HCT116 (cell line): Measurements from ENCODE around the gene ING3. TPM values are rescaled to one million over a fixed set of nuclear protein-coding genes. Genes with fewer than 3 reads are reported as not detected.

ENCODE experiments used
- ATAC-seq: fragments of 200-7000 bp; cut with Tn5 transposase; 2 replicates; pipeline ENCODE4 v1.9.1; 2020; ENCODE audit warnings: mild to moderate bottlenecking, moderate library complexity
- BruUV-seq: library from RNA; stranded (reverse); fragments of 400-500 nt; replicated peaks from 2 replicates; lab custom pipeline; 2021; lab: Mats Ljungman, UMichigan
- CTCF ChIA-PET: fragments of 300-600 bp; sonication (Branson Sonifier 250); formaldehyde crosslinking; loops from one replicate; lab custom pipeline; 2021; ENCODE audit warnings: antibody characterized with exemption; lab: Charles Lee
- POLR2A ChIA-PET: fragments of 300-600, 350-600 bp; sonication (Branson Sonifier 250); formaldehyde crosslinking; loops from one replicate; lab custom pipeline; 2021; ENCODE audit warnings: antibody characterized with exemption; lab: Charles Lee
- RAD21 ChIA-PET, 2 experiments: fragments of 300-600 bp; sonication (Branson Sonifier 250); formaldehyde crosslinking; loops; one replicate each; lab custom pipeline; 2023; ENCODE audit warnings: low total read pairs in 2 of 2; ENCODE audit not compliant: uncharacterized antibody in 2 of 2, unreplicated experiment in 2 of 2, low non-redundant PET in 1 of 2; lab: Charles Lee
- DNase-seq: peaks from one replicate; pipeline ENCODE4 v3.0.0-alpha.2; 2010; ENCODE audit warnings: low read depth, low spot score
- H2AFZ ChIP-seq: fragments of 200-600 bp; shearing (Covaris generic), sonication (generic); 2 replicates; pipeline ENCODE4 v1.6.1; 2017; ENCODE audit warnings: low read depth, mixed run types, mixed read lengths, antibody characterized with exemption, low read length; ENCODE audit not compliant: poor library complexity, severe bottlenecking
- H3K27ac ChIP-seq: 2 replicates; pipeline ENCODE4 v1.5.1; 2012; ENCODE audit warnings: low read depth, low read length
- H3K27me3 ChIP-seq: fragments of 200-600 bp; sonication (generic); 2 replicates; pipeline ENCODE4 v1.6.1; 2016; ENCODE audit warnings: mixed run types, low read length, mixed read lengths; ENCODE audit not compliant: insufficient read depth
- H3K36me3 ChIP-seq, 2 experiments: fragments of 200-500 bp in 1 of 2; fragments of 200-600 bp in 1 of 2; sonication (Bioruptor generic) in 1 of 2; sonication (generic) in 1 of 2; 2 replicates each; pipeline versions ENCODE4 v1.5.1 to v1.6.1; 2014 to 2016; ENCODE audit warnings: low read length in 2 of 2, inconsistent platforms in 1 of 2, mixed read lengths in 1 of 2, mixed run types in 1 of 2; ENCODE audit not compliant: insufficient read depth in 2 of 2, control insufficient read depth in 1 of 2
- H3K4me1 ChIP-seq, 2 experiments: fragments of 200-600 bp in 1 of 2; sonication (generic) in 1 of 2; 2 replicates each; pipeline versions ENCODE4 v1.5.1 to v1.6.1; 2012 to 2017; ENCODE audit warnings: low read length in 2 of 2, inconsistent platforms in 1 of 2, mild to moderate bottlenecking in 1 of 2, mixed read lengths in 1 of 2, mixed run types in 1 of 2, moderate library complexity in 1 of 2; ENCODE audit not compliant: insufficient read depth in 2 of 2, control insufficient read depth in 1 of 2
- H3K4me2 ChIP-seq: fragments of 200-600 bp; sonication (generic); 2 replicates; pipeline ENCODE4 v1.6.1; 2017; ENCODE audit warnings: mixed run types, low read length, mixed read lengths
- H3K4me3 ChIP-seq, 2 experiments: fragments of 200-600 bp in 1 of 2; sonication (generic) in 1 of 2; replicated peaks in 1 of 2; 2 replicates each; pipeline ENCODE4 v1.5.1; 2011 to 2016; ENCODE audit warnings: low read length in 2 of 2, control low read depth in 1 of 2, low read depth in 1 of 2, mild to moderate bottlenecking in 1 of 2, mixed read lengths in 1 of 2, mixed run types in 1 of 2
- H3K79me2 ChIP-seq: fragments of 200-600 bp; sonication (generic); 2 replicates; pipeline ENCODE4 v1.6.1; 2017; ENCODE audit warnings: mild to moderate bottlenecking, mixed run types, low read length, moderate library complexity, mixed read lengths; ENCODE audit not compliant: insufficient read depth
- H3K9ac ChIP-seq: fragments of 200-600 bp; sonication (generic); 2 replicates; pipeline ENCODE4 v1.6.1; 2016; ENCODE audit warnings: low read length, mixed read lengths
- H3K9me2 ChIP-seq: fragments of 200-600 bp; sonication (generic), shearing (Covaris generic); 2 replicates; pipeline ENCODE4 v1.6.1; 2017; ENCODE audit warnings: mixed run types, mild to moderate bottlenecking, moderate library complexity; ENCODE audit not compliant: insufficient read depth
- H3K9me3 ChIP-seq, 2 experiments: fragments of 200-500 bp in 1 of 2; fragments of 200-600 bp in 1 of 2; sonication (Bioruptor generic) in 1 of 2; sonication (generic) in 1 of 2; 2 replicates each; pipeline ENCODE4 v1.6.1; 2014 to 2017; ENCODE audit warnings: low read length in 2 of 2, mixed read lengths in 2 of 2, inconsistent platforms in 1 of 2, low read depth in 1 of 2, mild to moderate bottlenecking in 1 of 2, mixed run types in 1 of 2, moderate library complexity in 1 of 2; ENCODE audit not compliant: control insufficient read depth in 1 of 2, insufficient read depth in 1 of 2
- H4K20me1 ChIP-seq: fragments of 200-600 bp; sonication (generic), shearing (Covaris generic); 2 replicates; pipeline ENCODE4 v1.6.1; 2017; ENCODE audit warnings: mixed run types, mild to moderate bottlenecking, moderate library complexity; ENCODE audit not compliant: insufficient read depth
- CEBPB ChIP-seq: IDR thresholded peaks from 2 replicates; pipeline ENCODE4 v1.6.1; 2012; ENCODE audit warnings: low read depth
- ELF1 ChIP-seq: IDR thresholded peaks from 2 replicates; pipeline ENCODE4 v1.6.1; 2012; ENCODE audit warnings: low read depth, borderline replicate concordance
- EZH2 ChIP-seq: fragments of 200-600 bp; sonication (generic); IDR thresholded peaks from 2 replicates; pipeline ENCODE4 v1.6.1; 2017; ENCODE audit warnings: antibody characterized with exemption, mixed run types
- EZH2phosphoT487 ChIP-seq: fragments of 200-600 bp; IDR thresholded peaks from 2 replicates; pipeline ENCODE4 v1.6.1; 2018; ENCODE audit warnings: antibody characterized with exemption, borderline replicate concordance
- POLR2AphosphoS5 ChIP-seq: IDR thresholded peaks from 2 replicates; pipeline ENCODE4 v1.6.1; 2011; ENCODE audit warnings: mild to moderate bottlenecking, low read depth, low read length, moderate library complexity
- RAD21 ChIP-seq: IDR thresholded peaks from 2 replicates; pipeline ENCODE4 v1.6.1; 2012; ENCODE audit warnings: low read depth, mild to moderate bottlenecking
- ZFX ChIP-seq: fragments of 450-650 bp; IDR thresholded peaks from 2 replicates; pipeline ENCODE4 v1.6.1; 2017
- ZNF274 ChIP-seq: fragments of 200-500 bp; sonication (Bioruptor generic); IDR thresholded peaks from 2 replicates; pipeline ENCODE4 v1.6.1; 2014; ENCODE audit warnings: mild to moderate bottlenecking, low read depth, low read length, inconsistent platforms
- intact Hi-C: fragments of 100-400 bp; cut with micrococcal nuclease; formaldehyde crosslinking; loops from 2 replicates; pipeline ENCODE4 v1.10.0; 2022
- total RNA-seq: library from RNA; stranded (reverse); gene quantifications from one replicate; pipeline ENCODE4 v1.2.1, GENCODE V29; 2021; ENCODE audit not compliant: unreplicated experiment
- TF ChIP-seq, protein P1 (sequence below): IDR thresholded peaks from 2 replicates; pipeline ENCODE4 v1.6.1; 2012; ENCODE audit warnings: low read depth

ING3 gene
- total RNA-seq, 1 experiment from 2014 or later: 16.2 TPM

GRCh38 chr7:121002757-121003200 lies 52.2 kb downstream of the ING3 start:
- Histone ChIP-seq H3K4me3 (no peak overlapping the region), H3K9me3 (no peaks in the 10 kb centered on the region), H3K4me1 (no peaks in the 10 kb centered on the region), H3K36me3 (no peaks in the 10 kb centered on the region), H3K79me2 (no peaks in the 10 kb centered on the region), H3K27me3 (no peaks in the 10 kb centered on the region), H2AFZ (no peak overlapping the region), H3K9me2 (no peaks in the 10 kb centered on the region), H3K27ac (no peak overlapping the region), H4K20me1 (no peaks in the 10 kb centered on the region), H3K9ac (no peak overlapping the region), H3K4me2 (no peak overlapping the region)
- no TSS peak for BruUV-seq
- no peak for DNase-seq
- no peak for ATAC-seq
- no peak for TF ChIP-seq EZH2phosphoT487
- TF ChIP-seq ELF1: no peak
- no peak for TF ChIP-seq RAD21
- no peak for TF ChIP-seq POLR2AphosphoS5
- TF ChIP-seq EZH2: no peak
- TF ChIP-seq, protein P1, sequence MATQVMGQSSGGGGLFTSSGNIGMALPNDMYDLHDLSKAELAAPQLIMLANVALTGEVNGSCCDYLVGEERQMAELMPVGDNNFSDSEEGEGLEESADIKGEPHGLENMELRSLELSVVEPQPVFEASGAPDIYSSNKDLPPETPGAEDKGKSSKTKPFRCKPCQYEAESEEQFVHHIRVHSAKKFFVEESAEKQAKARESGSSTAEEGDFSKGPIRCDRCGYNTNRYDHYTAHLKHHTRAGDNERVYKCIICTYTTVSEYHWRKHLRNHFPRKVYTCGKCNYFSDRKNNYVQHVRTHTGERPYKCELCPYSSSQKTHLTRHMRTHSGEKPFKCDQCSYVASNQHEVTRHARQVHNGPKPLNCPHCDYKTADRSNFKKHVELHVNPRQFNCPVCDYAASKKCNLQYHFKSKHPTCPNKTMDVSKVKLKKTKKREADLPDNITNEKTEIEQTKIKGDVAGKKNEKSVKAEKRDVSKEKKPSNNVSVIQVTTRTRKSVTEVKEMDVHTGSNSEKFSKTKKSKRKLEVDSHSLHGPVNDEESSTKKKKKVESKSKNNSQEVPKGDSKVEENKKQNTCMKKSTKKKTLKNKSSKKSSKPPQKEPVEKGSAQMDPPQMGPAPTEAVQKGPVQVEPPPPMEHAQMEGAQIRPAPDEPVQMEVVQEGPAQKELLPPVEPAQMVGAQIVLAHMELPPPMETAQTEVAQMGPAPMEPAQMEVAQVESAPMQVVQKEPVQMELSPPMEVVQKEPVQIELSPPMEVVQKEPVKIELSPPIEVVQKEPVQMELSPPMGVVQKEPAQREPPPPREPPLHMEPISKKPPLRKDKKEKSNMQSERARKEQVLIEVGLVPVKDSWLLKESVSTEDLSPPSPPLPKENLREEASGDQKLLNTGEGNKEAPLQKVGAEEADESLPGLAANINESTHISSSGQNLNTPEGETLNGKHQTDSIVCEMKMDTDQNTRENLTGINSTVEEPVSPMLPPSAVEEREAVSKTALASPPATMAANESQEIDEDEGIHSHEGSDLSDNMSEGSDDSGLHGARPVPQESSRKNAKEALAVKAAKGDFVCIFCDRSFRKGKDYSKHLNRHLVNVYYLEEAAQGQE: no peak
- TF ChIP-seq ZNF274: no peak
- TF ChIP-seq ZFX: no peak
- TF ChIP-seq CEBPB: no peak
- ChIA-PET CTCF (no interaction called here), POLR2A (no interaction called here), RAD21 (no interaction called here)
- intact Hi-C loops: no loop called here
